ENCODE data around the gene TMEM87A.

GRCh38 chr15:42207674-42208579, 65.3 kb downstream of the TMEM87A start, which contains the start of gene VPS39:
- TF ChIP-seq CTCF (IDR thresholded peaks at IDR 0.05; ENCODE audit: insufficient read depth, low read length) (no peak), GABPA (IDR thresholded peaks at IDR 0.05; ENCODE audit: low read depth) (peak; percentile 88), REST (IDR thresholded peaks at IDR 0.05; ENCODE audit: insufficient replicate concordance, low read depth) (no peak)

All from HL-60 (cell line).